Osteocyte (in vitro differentiated cells): ENCODE results near the gene DDX51. TPM values are rescaled to one million over a fixed set of nuclear protein-coding genes. Genes with fewer than 3 reads are reported as not detected.

Experiments
- DNase-seq: peaks from one replicate; pipeline ENCODE4 v3.0.0; 2021; ENCODE audit warnings: mixed read lengths; ENCODE audit not compliant: unreplicated experiment; ENCODE audit errors: extremely low spot score
- H3K27ac Mint-ChIP-seq: one replicate; pipeline ENCODE4 v1.8.0; 2021; ENCODE audit warnings: mild to moderate bottlenecking, mixed read lengths; ENCODE audit not compliant: unreplicated experiment
- H3K27me3 Mint-ChIP-seq: one replicate; pipeline ENCODE4 v1.8.0; 2021; ENCODE audit warnings: mixed read lengths; ENCODE audit not compliant: unreplicated experiment
- H3K36me3 Mint-ChIP-seq: one replicate; pipeline ENCODE4 v1.8.0; 2021; ENCODE audit warnings: mixed read lengths; ENCODE audit not compliant: unreplicated experiment
- H3K4me1 Mint-ChIP-seq: one replicate; pipeline ENCODE4 v1.8.0; 2021; ENCODE audit warnings: mixed read lengths; ENCODE audit not compliant: unreplicated experiment
- H3K4me3 Mint-ChIP-seq: one replicate; pipeline ENCODE4 v1.8.0; 2021; ENCODE audit warnings: mild to moderate bottlenecking, moderate library complexity, mixed read lengths; ENCODE audit not compliant: unreplicated experiment
- H3K9me3 Mint-ChIP-seq: one replicate; pipeline ENCODE4 v1.8.0; 2021; ENCODE audit warnings: mixed read lengths; ENCODE audit not compliant: unreplicated experiment
- CTCF ChIP-seq: fragments of 200-600 bp; sonication (generic); IDR thresholded peaks from 2 replicates; pipeline ENCODE4 v1.5.0; 2021; ENCODE audit warnings: antibody characterized with exemption, mild to moderate bottlenecking, moderate library complexity
- total RNA-seq: library from RNA; stranded (reverse); gene quantifications from 2 replicates; pipeline ENCODE4 v1.2.1, GENCODE V29; 2021

The DDX51 gene
- total RNA-seq, 1 donor from 2014 or later, result 17.7 TPM

- no peak overlapping the region for H3K4me3 Mint-ChIP-seq
- no peak for TF ChIP-seq CTCF
- H3K9me3 Mint-ChIP-seq, result no peaks in the 10 kb centered on the region
- DNase-seq, result no peak
- H3K27me3 Mint-ChIP-seq, result no peaks in the 10 kb centered on the region
- H3K27ac Mint-ChIP-seq, result no peak overlapping the region
- H3K36me3 Mint-ChIP-seq, result no peaks in the 10 kb centered on the region
- peaks cover 5% of the 10 kb centered on the region for H3K4me1 Mint-ChIP-seq
These were observed 13.8 kb upstream of the DDX51 start for GRCh38 chr12:132157733-132158409.

- no peak for DNase-seq
- Mint-ChIP-seq H3K4me1 (peaks cover 2% of the 10 kb centered on the region), H3K27ac (no peak overlapping the region), H3K9me3 (no peaks in the 10 kb centered on the region), H3K4me3 (no peak overlapping the region), H3K36me3 (no peaks in the 10 kb centered on the region), H3K27me3 (no peaks in the 10 kb centered on the region)
- no peak for TF ChIP-seq CTCF
These were observed 12.6 kb upstream of the DDX51 start for GRCh38 chr12:132156573-132157325.

- H3K4me3 Mint-ChIP-seq, result no peak overlapping the region
- H3K27ac Mint-ChIP-seq, result no peak overlapping the region
- H3K27me3 Mint-ChIP-seq, result no peaks in the 10 kb centered on the region
- H3K9me3 Mint-ChIP-seq, result no peaks in the 10 kb centered on the region
- no peaks in the 10 kb centered on the region for H3K36me3 Mint-ChIP-seq
- DNase-seq, result no peak
- peaks cover 2% of the 10 kb centered on the region for H3K4me1 Mint-ChIP-seq
- no peak for TF ChIP-seq CTCF
These were observed 11.9 kb upstream of the DDX51 start for GRCh38 chr12:132155771-132156572.

- H3K27me3 Mint-ChIP-seq, result no peaks in the 10 kb centered on the region
- no peak for DNase-seq
- no peak overlapping the region for H3K27ac Mint-ChIP-seq
- no peak overlapping the region for H3K4me3 Mint-ChIP-seq
- H3K4me1 Mint-ChIP-seq, result peaks cover 1% of the 10 kb centered on the region
- no peak for TF ChIP-seq CTCF
- H3K9me3 Mint-ChIP-seq, result no peaks in the 10 kb centered on the region
- no peaks in the 10 kb centered on the region for H3K36me3 Mint-ChIP-seq
These were observed 11.0 kb upstream of the DDX51 start for GRCh38 chr12:132154941-132155770.
